ENCODE measurements around the gene KLHL3.

GRCh38 chr5:137727623-137728022 lies 8.3 kb downstream of the KLHL3 start:
- TF ChIP-seq CTCF (IDR thresholded peaks at IDR 0.05; ENCODE audit: low read length): no peak
- no peak for TF ChIP-seq EZH2 (IDR thresholded peaks at IDR 0.05; ENCODE audit: borderline replicate concordance, low read length)

Data from OCI-LY1 (cell line).